Measurements from ENCODE around the gene NHERF1. TPM values are rescaled to one million over a fixed set of nuclear protein-coding genes. Genes with fewer than 3 reads are reported as not detected.

Gene NHERF1
- total RNA-seq, 2 experiments from 2014 or later: 70.8 to 77.6 TPM

GRCh38 chr17:74780443-74781238 is 32.2 kb downstream of the NHERF1 start:
- H3K9me3 Mint-ChIP-seq: no peaks in the 10 kb centered on the region
- H3K36me3 Mint-ChIP-seq (ENCODE audit: low read depth): peaks cover 9% of the 10 kb centered on the region
- DNase-seq: peak; percentile 62
- peaks cover 70% of the 10 kb centered on the region for H3K4me1 Mint-ChIP-seq (ENCODE audit: low read depth)
- peak overlapping the region; percentile 69 for H3K27ac Mint-ChIP-seq
- intact Hi-C loops (cut with micrococcal nuclease): loop anchor here (1.0 to 10.0 kb wide), 3 partner anchors 32 to 404 kb away; partner anchors contain the start of genes NHERF1 and SUMO2
- no peaks in the 10 kb centered on the region for H3K27me3 Mint-ChIP-seq (ENCODE audit: low read depth)
- CTCF ChIA-PET: interaction anchor here (0.7 to 7.1 kb wide), 15 partner anchors 8 to 177 kb away, joined by 3 to 40 read pairs (median 4); partner anchors contain the start of gene RAB37
- H3K4me3 Mint-ChIP-seq: no peak overlapping the region

GRCh38 chr17:74782571-74782970 is 34.1 kb downstream of the NHERF1 start:
- intact Hi-C loops (cut with micrococcal nuclease): loop anchor here (10.0 kb wide), 1 partner anchor 402 kb away; the partner anchor contains the start of gene SUMO2
- Mint-ChIP-seq H3K4me1 (ENCODE audit: low read depth) (peaks cover 72% of the 10 kb centered on the region), H3K4me3 (no peak overlapping the region), H3K9me3 (no peaks in the 10 kb centered on the region), H3K27me3 (ENCODE audit: low read depth) (no peaks in the 10 kb centered on the region), H3K36me3 (ENCODE audit: low read depth) (peaks cover 5% of the 10 kb centered on the region), H3K27ac (no peak overlapping the region)
- DNase-seq: no peak
- CTCF ChIA-PET: interaction anchor here (0.8 to 7.1 kb wide), 7 partner anchors 9 to 47 kb away, joined by 3 to 40 read pairs (median 5); no protein-coding TSS in a partner anchor

DNA sequence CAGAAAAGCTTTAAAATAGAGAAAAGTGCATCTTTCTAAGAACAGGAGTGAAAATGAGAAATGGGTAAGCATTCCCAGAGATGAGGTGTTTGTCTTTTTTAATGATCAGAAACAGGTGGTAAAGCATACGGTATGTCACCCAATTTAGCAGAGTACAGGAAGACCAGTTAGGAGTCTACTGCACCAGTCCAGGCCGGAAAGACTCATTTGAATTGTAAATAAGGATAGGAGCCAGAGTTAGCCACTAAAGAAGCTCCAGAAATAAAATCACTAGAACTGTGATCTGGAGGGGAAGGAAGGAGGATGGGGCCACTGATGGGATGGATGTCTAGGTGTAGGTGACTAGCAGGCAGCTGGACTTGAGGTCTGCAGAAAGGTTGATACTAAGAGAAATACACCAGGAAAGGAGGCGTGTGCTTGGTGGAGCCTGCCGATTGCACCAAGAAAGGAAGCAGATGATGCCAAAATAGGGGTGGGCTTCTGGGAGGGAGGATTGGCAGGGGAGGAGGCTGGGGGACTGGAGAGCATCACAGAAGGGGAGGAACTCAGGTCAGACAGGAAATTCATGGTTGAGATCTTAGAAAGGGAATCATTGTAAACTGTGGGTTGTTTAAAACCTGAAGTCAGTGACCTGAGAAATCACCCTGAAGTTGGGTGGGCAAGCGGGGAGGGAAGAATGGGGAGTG is 35.8 kb downstream of the NHERF1 start:
- Mint-ChIP-seq H3K4me1 (ENCODE audit: low read depth) (peaks cover 65% of the 10 kb centered on the region), H3K27ac (no peak overlapping the region), H3K36me3 (ENCODE audit: low read depth) (peaks cover 3% of the 10 kb centered on the region), H3K4me3 (no peak overlapping the region), H3K27me3 (ENCODE audit: low read depth) (no peaks in the 10 kb centered on the region), H3K9me3 (no peaks in the 10 kb centered on the region)
- CTCF ChIA-PET: interaction anchor here (0.6 to 7.1 kb wide), 7 partner anchors 7 to 269 kb away, joined by 3 to 40 read pairs (median 5); partner anchors contain the start of gene RAB37
- no peak for DNase-seq
- intact Hi-C loops (cut with micrococcal nuclease): loop anchor here (10.0 kb wide), 1 partner anchor 401 kb away; the partner anchor contains the start of gene SUMO2

GRCh38 chr17:74785096-74785980 is 36.9 kb downstream of the NHERF1 start:
- H3K4me1 Mint-ChIP-seq (ENCODE audit: low read depth): peaks cover 60% of the 10 kb centered on the region
- intact Hi-C loops (cut with micrococcal nuclease): loop anchor here (10.0 kb wide), 1 partner anchor 399 kb away; the partner anchor contains the start of gene SUMO2
- H3K36me3 Mint-ChIP-seq (ENCODE audit: low read depth): peaks cover 1% of the 10 kb centered on the region
- no peaks in the 10 kb centered on the region for H3K27me3 Mint-ChIP-seq (ENCODE audit: low read depth)
- DNase-seq: peak; percentile 60
- no peaks in the 10 kb centered on the region for H3K9me3 Mint-ChIP-seq
- no peak overlapping the region for H3K4me3 Mint-ChIP-seq
- CTCF ChIA-PET: interaction anchor here (0.8 to 7.1 kb wide), 3 partner anchors 10 to 187 kb away, joined by 3 to 40 read pairs (median 3); partner anchors contain the start of genes HID1 and NAT9
- peak overlapping the region; percentile 62 for H3K27ac Mint-ChIP-seq

GRCh38 chr17:74785981-74786360 is 37.5 kb downstream of the NHERF1 start:
- Mint-ChIP-seq H3K4me1 (ENCODE audit: low read depth) (peaks cover 60% of the 10 kb centered on the region), H3K9me3 (no peaks in the 10 kb centered on the region), H3K36me3 (ENCODE audit: low read depth) (peaks cover 3% of the 10 kb centered on the region), H3K27me3 (ENCODE audit: low read depth) (no peaks in the 10 kb centered on the region), H3K4me3 (no peak overlapping the region), H3K27ac (peak overlapping the region; percentile 62)
- CTCF ChIA-PET: interaction anchor here (0.8 to 9.2 kb wide), 7 partner anchors 10 to 186 kb away, joined by 3 to 165 read pairs (median 3); partner anchors contain the start of genes GRIN2C, HID1 and NAT9
- intact Hi-C loops (cut with micrococcal nuclease): loop anchor here (10.0 kb wide), 1 partner anchor 399 kb away; the partner anchor contains the start of gene SUMO2
- no peak for DNase-seq

- no peaks in the 10 kb centered on the region for H3K27me3 Mint-ChIP-seq (ENCODE audit: low read depth)
- DNase-seq: peak; percentile 40
- intact Hi-C loops (cut with micrococcal nuclease): loop anchor here (10.0 kb wide), 1 partner anchor 398 kb away; the partner anchor contains the start of gene SUMO2
- H3K27ac Mint-ChIP-seq: peak overlapping the region; percentile 54
- no peak overlapping the region for H3K4me3 Mint-ChIP-seq
- H3K36me3 Mint-ChIP-seq (ENCODE audit: low read depth): peaks cover 4% of the 10 kb centered on the region
- CTCF ChIA-PET: interaction anchor here (1.0 to 9.2 kb wide), 5 partner anchors 41 to 75 kb away, joined by 3 to 165 read pairs (median 4); partner anchors contain the start of gene GRIN2C
- peaks cover 59% of the 10 kb centered on the region for H3K4me1 Mint-ChIP-seq (ENCODE audit: low read depth)
- no peaks in the 10 kb centered on the region for H3K9me3 Mint-ChIP-seq
Observed at GRCh38 chr17:74786431-74787055, 38.1 kb downstream of the NHERF1 start.

- Mint-ChIP-seq H3K36me3 (ENCODE audit: low read depth) (peaks cover 20% of the 10 kb centered on the region), H3K27me3 (ENCODE audit: low read depth) (no peaks in the 10 kb centered on the region), H3K4me3 (no peak overlapping the region), H3K9me3 (no peaks in the 10 kb centered on the region), H3K27ac (peak overlapping the region; percentile 46), H3K4me1 (ENCODE audit: low read depth) (peaks cover 42% of the 10 kb centered on the region)
- DNase-seq: no peak
- CTCF ChIA-PET: interaction anchor here (0.7 to 9.2 kb wide), 39 partner anchors 8 to 215 kb away, joined by 3 to 165 read pairs (median 7); partner anchors contain the start of genes GRIN2C, NAT9 and RAB37
- intact Hi-C loops (cut with micrococcal nuclease): loop anchor here (1.0 to 2.0 kb wide), 3 partner anchors 46 to 170 kb away; no protein-coding TSS in a partner anchor
Observed at GRCh38 chr17:74790161-74791058, 42.0 kb downstream of the NHERF1 start.

DNA sequence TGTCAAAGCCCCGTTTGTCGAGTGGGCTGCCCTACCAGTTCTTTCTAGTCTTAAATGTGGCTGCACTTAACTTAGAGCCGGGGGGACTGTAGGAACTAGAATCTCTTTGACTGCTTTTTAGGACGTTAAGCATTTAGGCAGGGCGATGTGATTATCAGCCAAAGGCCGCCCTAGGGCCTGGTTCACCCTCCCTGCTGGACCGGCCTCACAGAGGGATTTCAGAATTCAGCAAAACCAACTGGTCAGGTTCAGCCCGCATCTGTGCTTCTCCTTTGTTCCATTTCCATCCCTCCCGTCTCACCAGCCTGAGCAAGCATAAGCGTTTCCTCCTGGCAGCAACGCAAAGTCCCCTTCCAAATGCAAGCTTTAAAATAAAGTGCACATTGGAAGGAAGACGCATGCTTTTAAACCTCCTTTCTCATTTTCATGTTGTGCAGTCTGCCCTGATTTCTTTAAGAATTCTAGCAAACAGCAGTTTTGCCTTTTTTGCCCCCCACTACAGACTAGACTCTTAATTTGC is 44.2 kb downstream of the NHERF1 start:
- H3K36me3 Mint-ChIP-seq (ENCODE audit: low read depth): peaks cover 25% of the 10 kb centered on the region
- peaks cover 24% of the 10 kb centered on the region for H3K4me1 Mint-ChIP-seq (ENCODE audit: low read depth)
- CTCF ChIA-PET: interaction anchor here (1.0 to 9.2 kb wide), 15 partner anchors 10 to 118 kb away, joined by 3 to 165 read pairs (median 15); partner anchors contain the start of genes GRIN2C, NAT9 and RAB37
- no peaks in the 10 kb centered on the region for H3K27me3 Mint-ChIP-seq (ENCODE audit: low read depth)
- no peak for DNase-seq
- intact Hi-C loops (cut with micrococcal nuclease): no loop called here
- no peak overlapping the region for H3K4me3 Mint-ChIP-seq
- H3K9me3 Mint-ChIP-seq: no peaks in the 10 kb centered on the region
- no peak overlapping the region for H3K27ac Mint-ChIP-seq

- CTCF ChIA-PET: interaction anchor here (9.2 kb wide), 1 partner anchor 66 kb away, joined by 165 read pairs; the partner anchor contains the start of gene GRIN2C
- intact Hi-C loops (cut with micrococcal nuclease): no loop called here
- DNase-seq: no peak
Observed at GRCh38 chr17:74795327-74796020, 47.0 kb downstream of the NHERF1 start.

More at GRCh38 chr17:74795327-74796020, 47.0 kb downstream of the NHERF1 start:
- Mint-ChIP-seq H3K9me3 (no peaks in the 10 kb centered on the region), H3K4me3 (no peak overlapping the region), H3K27ac (no peak overlapping the region), H3K4me1 (ENCODE audit: low read depth) (peaks cover 11% of the 10 kb centered on the region), H3K27me3 (ENCODE audit: low read depth) (no peaks in the 10 kb centered on the region), H3K36me3 (ENCODE audit: low read depth) (peaks cover 35% of the 10 kb centered on the region)
